HEK293 (cell line): ENCODE results near the gene ZFR.

Experiments used
- CTCF ChIA-PET: fragments of 350-600 bp; formaldehyde crosslinking; extraction: SDS; loops from one replicate; lab custom pipeline; 2021; ENCODE audit warnings: antibody characterized with exemption; lab: Yijun Ruan, JAX
- POLR2A ChIA-PET: fragments of 300-600 bp; formaldehyde crosslinking; extraction: SDS; loops from one replicate; lab custom pipeline; 2020; ENCODE audit warnings: antibody characterized with exemption, inconsistent platforms; lab: Yijun Ruan, JAX
- H3K27ac ChIP-seq: fragments of 200-500 bp; sonication (Bioruptor generic); 2 replicates; pipeline ENCODE4 v1.5.1; 2014; ENCODE audit warnings: low read depth, low read length, control low read depth, inconsistent platforms; ENCODE audit errors: extremely low read depth
- H3K36me3 ChIP-seq, 2 experiments: fragments of 200-500 bp in 1 of 2; sonication (Bioruptor generic) in 1 of 2; 1 replicate in 1 of 2; 2 replicates in 1 of 2; pipeline ENCODE4 v1.5.1; 2014 to 2017; ENCODE audit warnings: inconsistent platforms in 2 of 2, low read length in 2 of 2; ENCODE audit not compliant: control insufficient read depth in 2 of 2, insufficient read depth in 1 of 2
- H3K4me1 ChIP-seq: fragments of 200-500 bp; sonication (Bioruptor generic); 2 replicates; pipeline ENCODE4 v1.5.1; 2014; ENCODE audit warnings: mild to moderate bottlenecking, low read length, inconsistent platforms; ENCODE audit not compliant: control insufficient read depth, insufficient read depth
- H3K4me3 ChIP-seq: 2 replicates; pipeline ENCODE4 v1.5.1; 2011; ENCODE audit warnings: low read depth, mild to moderate bottlenecking, control low read depth, low read length, moderate library complexity
- H3K9me3 ChIP-seq: fragments of 200-500 bp; sonication (Bioruptor generic); 2 replicates; pipeline ENCODE4 v1.5.1; 2014; ENCODE audit warnings: low read depth, low read length, inconsistent platforms; ENCODE audit not compliant: control insufficient read depth, insufficient read depth
- EGR2 ChIP-seq: fragments of 450-650 bp; formaldehyde crosslinking; IDR thresholded peaks from 2 replicates; pipeline ENCODE4 v1.5.1; 2016; ENCODE audit warnings: low read depth, missing biosample characterization, missing genetic modification characterization
- KLF16 ChIP-seq: fragments of 450-650 bp; formaldehyde crosslinking; IDR thresholded peaks from 2 replicates; pipeline ENCODE4 v1.5.1; 2017; ENCODE audit warnings: missing biosample characterization, missing genetic modification characterization
- OSR2 ChIP-seq: fragments of 450-650 bp; formaldehyde crosslinking; IDR thresholded peaks from 2 replicates; pipeline ENCODE4 v1.5.1; 2016; ENCODE audit warnings: missing biosample characterization, missing genetic modification characterization
- ZEB2 ChIP-seq: fragments of 450-650 bp; formaldehyde crosslinking; IDR thresholded peaks from 2 replicates; pipeline ENCODE4 v1.5.1; 2016; ENCODE audit warnings: missing biosample characterization, missing genetic modification characterization
- ZNF221 ChIP-seq: fragments of 450-650 bp; formaldehyde crosslinking; IDR thresholded peaks from 2 replicates; pipeline ENCODE4 v1.5.1; 2017; ENCODE audit warnings: missing biosample characterization, missing genetic modification characterization, borderline replicate concordance
- ZNF350 ChIP-seq: fragments of 450-650 bp; formaldehyde crosslinking; IDR thresholded peaks from 2 replicates; pipeline ENCODE4 v1.5.0; 2017; ENCODE audit warnings: missing biosample characterization, mild to moderate bottlenecking, missing genetic modification characterization
- ZNF558 ChIP-seq: fragments of 450-650 bp; formaldehyde crosslinking; IDR thresholded peaks from 2 replicates; pipeline ENCODE4 v1.5.1; 2016; ENCODE audit warnings: missing biosample characterization, missing genetic modification characterization
- ZNF624 ChIP-seq: fragments of 450-650 bp; formaldehyde crosslinking; IDR thresholded peaks from 2 replicates; pipeline ENCODE4 v1.5.1; 2017; ENCODE audit warnings: missing biosample characterization, missing genetic modification characterization
- ZNF658 ChIP-seq: fragments of 450-650 bp; formaldehyde crosslinking; IDR thresholded peaks from 2 replicates; pipeline ENCODE4; 2016; ENCODE audit warnings: missing biosample characterization, missing genetic modification characterization
- ZNF837 ChIP-seq: fragments of 450-650 bp; formaldehyde crosslinking; IDR thresholded peaks from 2 replicates; pipeline ENCODE4 v1.5.1; 2016; ENCODE audit warnings: missing biosample characterization, missing genetic modification characterization
- TF ChIP-seq, protein P1 (sequence below): fragments of 450-650 bp; formaldehyde crosslinking; IDR thresholded peaks from 2 replicates; pipeline ENCODE4 v1.5.1; 2016; ENCODE audit warnings: missing biosample characterization, missing genetic modification characterization
- TF ChIP-seq, protein P2 (sequence below): fragments of 450-650 bp; formaldehyde crosslinking; IDR thresholded peaks from 2 replicates; pipeline ENCODE4 v1.5.1; 2016; ENCODE audit warnings: missing biosample characterization, missing genetic modification characterization
- TF ChIP-seq, protein P3 (sequence below): fragments of 450-650 bp; formaldehyde crosslinking; IDR thresholded peaks from 2 replicates; pipeline ENCODE4 v1.5.1; 2016; ENCODE audit warnings: missing biosample characterization, missing genetic modification characterization
- TF ChIP-seq, protein P4 (sequence below): fragments of 450-650 bp; formaldehyde crosslinking; conservative IDR thresholded peaks from 2 replicates; pipeline ENCODE4 v1.5.1; 2016; ENCODE audit warnings: low read depth, missing biosample characterization, missing genetic modification characterization
- TF ChIP-seq, protein P5 (sequence below): fragments of 450-650 bp; formaldehyde crosslinking; conservative IDR thresholded peaks from 2 replicates; pipeline ENCODE4 v1.5.1; 2016; ENCODE audit warnings: low read depth, missing biosample characterization, missing genetic modification characterization
- TF ChIP-seq, protein P6 (sequence below): fragments of 450-650 bp; formaldehyde crosslinking; IDR thresholded peaks from 2 replicates; pipeline ENCODE4 v1.5.1; 2016; ENCODE audit warnings: missing biosample characterization, missing genetic modification characterization
- TF ChIP-seq, protein P7 (sequence below): fragments of 450-650 bp; formaldehyde crosslinking; IDR thresholded peaks from 2 replicates; pipeline ENCODE4 v1.5.1; 2017; ENCODE audit warnings: missing biosample characterization, missing genetic modification characterization

ZFR gene

DNA sequence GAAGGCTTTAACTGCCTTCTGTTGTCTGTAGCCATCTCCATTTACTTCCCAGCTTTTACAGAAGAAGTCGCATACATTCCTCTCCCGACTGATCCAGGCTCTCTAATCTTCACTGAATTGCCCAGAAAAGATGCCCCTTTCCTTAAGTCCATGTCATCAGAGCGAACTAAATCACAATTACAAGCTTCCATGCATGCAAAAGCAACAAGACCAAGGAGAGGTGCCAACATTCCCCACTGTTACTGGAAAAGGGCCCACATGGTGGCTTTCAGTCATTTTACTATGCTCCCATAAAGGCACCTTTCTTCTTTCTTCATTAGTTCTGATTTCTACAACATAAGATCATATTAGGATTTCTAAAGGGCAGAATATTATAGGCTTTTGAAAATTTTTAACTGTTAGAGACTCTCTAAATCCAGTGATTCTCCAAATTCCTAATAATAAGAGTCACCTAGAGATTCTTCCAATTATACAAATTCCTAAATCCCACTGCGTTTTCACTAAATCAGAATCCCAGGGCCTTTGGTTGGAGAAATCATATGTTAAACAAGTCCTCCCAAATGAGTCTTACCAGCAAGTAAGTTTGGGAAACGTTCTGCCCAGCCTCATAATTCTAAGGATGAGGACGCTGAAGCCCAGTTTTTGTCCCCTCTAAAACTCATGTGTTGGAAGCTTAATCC, 17.0 kb upstream of the ZFR start:
- CTCF ChIA-PET: interaction anchor here (0.7 kb wide), 1 partner anchor 11 kb away, joined by 4 read pairs; no protein-coding TSS in a partner anchor
- no peaks in the 10 kb centered on the region for H3K9me3 ChIP-seq
- H3K36me3 ChIP-seq: no peaks in the 10 kb centered on the region
- no peaks in the 10 kb centered on the region; the same call in 1 of the 2 replicates for H3K4me1 ChIP-seq
- TF ChIP-seq, protein P1, sequence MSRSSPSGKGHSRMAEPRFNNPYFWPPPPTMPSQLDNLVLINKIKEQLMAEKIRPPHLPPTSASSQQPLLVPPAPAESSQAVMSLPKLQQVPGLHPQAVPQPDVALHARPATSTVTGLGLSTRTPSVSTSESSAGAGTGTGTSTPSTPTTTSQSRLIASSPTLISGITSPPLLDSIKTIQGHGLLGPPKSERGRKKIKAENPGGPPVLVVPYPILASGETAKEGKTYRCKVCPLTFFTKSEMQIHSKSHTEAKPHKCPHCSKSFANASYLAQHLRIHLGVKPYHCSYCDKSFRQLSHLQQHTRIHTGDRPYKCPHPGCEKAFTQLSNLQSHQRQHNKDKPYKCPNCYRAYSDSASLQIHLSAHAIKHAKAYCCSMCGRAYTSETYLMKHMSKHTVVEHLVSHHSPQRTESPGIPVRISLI: no peak
- TF ChIP-seq, protein P2, sequence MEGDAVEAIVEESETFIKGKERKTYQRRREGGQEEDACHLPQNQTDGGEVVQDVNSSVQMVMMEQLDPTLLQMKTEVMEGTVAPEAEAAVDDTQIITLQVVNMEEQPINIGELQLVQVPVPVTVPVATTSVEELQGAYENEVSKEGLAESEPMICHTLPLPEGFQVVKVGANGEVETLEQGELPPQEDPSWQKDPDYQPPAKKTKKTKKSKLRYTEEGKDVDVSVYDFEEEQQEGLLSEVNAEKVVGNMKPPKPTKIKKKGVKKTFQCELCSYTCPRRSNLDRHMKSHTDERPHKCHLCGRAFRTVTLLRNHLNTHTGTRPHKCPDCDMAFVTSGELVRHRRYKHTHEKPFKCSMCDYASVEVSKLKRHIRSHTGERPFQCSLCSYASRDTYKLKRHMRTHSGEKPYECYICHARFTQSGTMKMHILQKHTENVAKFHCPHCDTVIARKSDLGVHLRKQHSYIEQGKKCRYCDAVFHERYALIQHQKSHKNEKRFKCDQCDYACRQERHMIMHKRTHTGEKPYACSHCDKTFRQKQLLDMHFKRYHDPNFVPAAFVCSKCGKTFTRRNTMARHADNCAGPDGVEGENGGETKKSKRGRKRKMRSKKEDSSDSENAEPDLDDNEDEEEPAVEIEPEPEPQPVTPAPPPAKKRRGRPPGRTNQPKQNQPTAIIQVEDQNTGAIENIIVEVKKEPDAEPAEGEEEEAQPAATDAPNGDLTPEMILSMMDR: no peak
- TF ChIP-seq, protein P3, sequence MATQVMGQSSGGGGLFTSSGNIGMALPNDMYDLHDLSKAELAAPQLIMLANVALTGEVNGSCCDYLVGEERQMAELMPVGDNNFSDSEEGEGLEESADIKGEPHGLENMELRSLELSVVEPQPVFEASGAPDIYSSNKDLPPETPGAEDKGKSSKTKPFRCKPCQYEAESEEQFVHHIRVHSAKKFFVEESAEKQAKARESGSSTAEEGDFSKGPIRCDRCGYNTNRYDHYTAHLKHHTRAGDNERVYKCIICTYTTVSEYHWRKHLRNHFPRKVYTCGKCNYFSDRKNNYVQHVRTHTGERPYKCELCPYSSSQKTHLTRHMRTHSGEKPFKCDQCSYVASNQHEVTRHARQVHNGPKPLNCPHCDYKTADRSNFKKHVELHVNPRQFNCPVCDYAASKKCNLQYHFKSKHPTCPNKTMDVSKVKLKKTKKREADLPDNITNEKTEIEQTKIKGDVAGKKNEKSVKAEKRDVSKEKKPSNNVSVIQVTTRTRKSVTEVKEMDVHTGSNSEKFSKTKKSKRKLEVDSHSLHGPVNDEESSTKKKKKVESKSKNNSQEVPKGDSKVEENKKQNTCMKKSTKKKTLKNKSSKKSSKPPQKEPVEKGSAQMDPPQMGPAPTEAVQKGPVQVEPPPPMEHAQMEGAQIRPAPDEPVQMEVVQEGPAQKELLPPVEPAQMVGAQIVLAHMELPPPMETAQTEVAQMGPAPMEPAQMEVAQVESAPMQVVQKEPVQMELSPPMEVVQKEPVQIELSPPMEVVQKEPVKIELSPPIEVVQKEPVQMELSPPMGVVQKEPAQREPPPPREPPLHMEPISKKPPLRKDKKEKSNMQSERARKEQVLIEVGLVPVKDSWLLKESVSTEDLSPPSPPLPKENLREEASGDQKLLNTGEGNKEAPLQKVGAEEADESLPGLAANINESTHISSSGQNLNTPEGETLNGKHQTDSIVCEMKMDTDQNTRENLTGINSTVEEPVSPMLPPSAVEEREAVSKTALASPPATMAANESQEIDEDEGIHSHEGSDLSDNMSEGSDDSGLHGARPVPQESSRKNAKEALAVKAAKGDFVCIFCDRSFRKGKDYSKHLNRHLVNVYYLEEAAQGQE (tag by site-specific recombination): no peak
- TF ChIP-seq ZNF221 (tag by site-specific recombination): no peak
- no peak for TF ChIP-seq ZEB2 (tag by site-specific recombination)
- TF ChIP-seq KLF16 (tag by site-specific recombination): no peak
- TF ChIP-seq, protein P4, sequence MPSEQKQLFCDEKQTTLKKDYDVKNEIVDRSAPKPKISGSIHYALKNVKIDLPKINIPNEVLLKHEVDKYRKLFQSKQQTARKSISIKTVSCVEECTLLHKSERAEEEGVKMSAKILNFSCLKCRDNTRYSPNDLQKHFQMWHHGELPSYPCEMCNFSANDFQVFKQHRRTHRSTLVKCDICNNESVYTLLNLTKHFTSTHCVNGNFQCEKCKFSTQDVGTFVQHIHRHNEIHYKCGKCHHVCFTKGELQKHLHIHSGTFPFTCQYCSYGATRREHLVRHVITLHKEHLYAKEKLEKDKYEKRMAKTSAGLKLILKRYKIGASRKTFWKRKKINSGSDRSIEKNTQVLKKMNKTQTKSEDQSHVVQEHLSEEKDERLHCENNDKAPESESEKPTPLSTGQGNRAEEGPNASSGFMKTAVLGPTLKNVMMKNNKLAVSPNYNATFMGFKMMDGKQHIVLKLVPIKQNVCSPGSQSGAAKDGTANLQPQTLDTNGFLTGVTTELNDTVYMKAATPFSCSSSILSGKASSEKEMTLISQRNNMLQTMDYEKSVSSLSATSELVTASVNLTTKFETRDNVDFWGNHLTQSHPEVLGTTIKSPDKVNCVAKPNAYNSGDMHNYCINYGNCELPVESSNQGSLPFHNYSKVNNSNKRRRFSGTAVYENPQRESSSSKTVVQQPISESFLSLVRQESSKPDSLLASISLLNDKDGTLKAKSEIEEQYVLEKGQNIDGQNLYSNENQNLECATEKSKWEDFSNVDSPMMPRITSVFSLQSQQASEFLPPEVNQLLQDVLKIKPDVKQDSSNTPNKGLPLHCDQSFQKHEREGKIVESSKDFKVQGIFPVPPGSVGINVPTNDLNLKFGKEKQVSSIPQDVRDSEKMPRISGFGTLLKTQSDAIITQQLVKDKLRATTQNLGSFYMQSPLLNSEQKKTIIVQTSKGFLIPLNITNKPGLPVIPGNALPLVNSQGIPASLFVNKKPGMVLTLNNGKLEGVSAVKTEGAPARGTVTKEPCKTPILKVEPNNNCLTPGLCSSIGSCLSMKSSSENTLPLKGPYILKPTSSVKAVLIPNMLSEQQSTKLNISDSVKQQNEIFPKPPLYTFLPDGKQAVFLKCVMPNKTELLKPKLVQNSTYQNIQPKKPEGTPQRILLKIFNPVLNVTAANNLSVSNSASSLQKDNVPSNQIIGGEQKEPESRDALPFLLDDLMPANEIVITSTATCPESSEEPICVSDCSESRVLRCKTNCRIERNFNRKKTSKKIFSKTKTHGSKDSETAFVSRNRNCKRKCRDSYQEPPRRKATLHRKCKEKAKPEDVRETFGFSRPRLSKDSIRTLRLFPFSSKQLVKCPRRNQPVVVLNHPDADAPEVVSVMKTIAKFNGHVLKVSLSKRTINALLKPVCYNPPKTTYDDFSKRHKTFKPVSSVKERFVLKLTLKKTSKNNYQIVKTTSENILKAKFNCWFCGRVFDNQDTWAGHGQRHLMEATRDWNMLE (tag by site-specific recombination): no peak
- TF ChIP-seq, protein P5, sequence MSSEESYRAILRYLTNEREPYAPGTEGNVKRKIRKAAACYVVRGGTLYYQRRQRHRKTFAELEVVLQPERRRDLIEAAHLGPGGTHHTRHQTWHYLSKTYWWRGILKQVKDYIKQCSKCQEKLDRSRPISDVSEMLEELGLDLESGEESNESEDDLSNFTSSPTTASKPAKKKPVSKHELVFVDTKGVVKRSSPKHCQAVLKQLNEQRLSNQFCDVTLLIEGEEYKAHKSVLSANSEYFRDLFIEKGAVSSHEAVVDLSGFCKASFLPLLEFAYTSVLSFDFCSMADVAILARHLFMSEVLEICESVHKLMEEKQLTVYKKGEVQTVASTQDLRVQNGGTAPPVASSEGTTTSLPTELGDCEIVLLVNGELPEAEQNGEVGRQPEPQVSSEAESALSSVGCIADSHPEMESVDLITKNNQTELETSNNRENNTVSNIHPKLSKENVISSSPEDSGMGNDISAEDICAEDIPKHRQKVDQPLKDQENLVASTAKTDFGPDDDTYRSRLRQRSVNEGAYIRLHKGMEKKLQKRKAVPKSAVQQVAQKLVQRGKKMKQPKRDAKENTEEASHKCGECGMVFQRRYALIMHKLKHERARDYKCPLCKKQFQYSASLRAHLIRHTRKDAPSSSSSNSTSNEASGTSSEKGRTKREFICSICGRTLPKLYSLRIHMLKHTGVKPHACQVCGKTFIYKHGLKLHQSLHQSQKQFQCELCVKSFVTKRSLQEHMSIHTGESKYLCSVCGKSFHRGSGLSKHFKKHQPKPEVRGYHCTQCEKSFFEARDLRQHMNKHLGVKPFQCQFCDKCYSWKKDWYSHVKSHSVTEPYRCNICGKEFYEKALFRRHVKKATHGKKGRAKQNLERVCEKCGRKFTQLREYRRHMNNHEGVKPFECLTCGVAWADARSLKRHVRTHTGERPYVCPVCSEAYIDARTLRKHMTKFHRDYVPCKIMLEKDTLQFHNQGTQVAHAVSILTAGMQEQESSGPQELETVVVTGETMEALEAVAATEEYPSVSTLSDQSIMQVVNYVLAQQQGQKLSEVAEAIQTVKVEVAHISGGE (tag by site-specific recombination): no peak
- no peak for TF ChIP-seq ZNF350 (tag by site-specific recombination)
- TF ChIP-seq ZNF624 (tag by site-specific recombination): no peak
- no peak for TF ChIP-seq ZNF558 (tag by site-specific recombination)
- no peak for TF ChIP-seq ZNF837 (tag by site-specific recombination)
- no peak for TF ChIP-seq EGR2 (tag by site-specific recombination)
- TF ChIP-seq, protein P6, sequence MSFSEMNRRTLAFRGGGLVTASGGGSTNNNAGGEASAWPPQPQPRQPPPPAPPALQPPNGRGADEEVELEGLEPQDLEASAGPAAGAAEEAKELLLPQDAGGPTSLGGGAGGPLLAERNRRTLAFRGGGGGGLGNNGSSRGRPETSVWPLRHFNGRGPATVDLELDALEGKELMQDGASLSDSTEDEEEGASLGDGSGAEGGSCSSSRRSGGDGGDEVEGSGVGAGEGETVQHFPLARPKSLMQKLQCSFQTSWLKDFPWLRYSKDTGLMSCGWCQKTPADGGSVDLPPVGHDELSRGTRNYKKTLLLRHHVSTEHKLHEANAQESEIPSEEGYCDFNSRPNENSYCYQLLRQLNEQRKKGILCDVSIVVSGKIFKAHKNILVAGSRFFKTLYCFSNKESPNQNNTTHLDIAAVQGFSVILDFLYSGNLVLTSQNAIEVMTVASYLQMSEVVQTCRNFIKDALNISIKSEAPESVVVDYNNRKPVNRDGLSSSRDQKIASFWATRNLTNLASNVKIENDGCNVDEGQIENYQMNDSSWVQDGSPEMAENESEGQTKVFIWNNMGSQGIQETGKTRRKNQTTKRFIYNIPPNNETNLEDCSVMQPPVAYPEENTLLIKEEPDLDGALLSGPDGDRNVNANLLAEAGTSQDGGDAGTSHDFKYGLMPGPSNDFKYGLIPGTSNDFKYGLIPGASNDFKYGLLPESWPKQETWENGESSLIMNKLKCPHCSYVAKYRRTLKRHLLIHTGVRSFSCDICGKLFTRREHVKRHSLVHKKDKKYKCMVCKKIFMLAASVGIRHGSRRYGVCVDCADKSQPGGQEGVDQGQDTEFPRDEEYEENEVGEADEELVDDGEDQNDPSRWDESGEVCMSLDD: no peak
- no peak for TF ChIP-seq OSR2
- TF ChIP-seq, protein P7, sequence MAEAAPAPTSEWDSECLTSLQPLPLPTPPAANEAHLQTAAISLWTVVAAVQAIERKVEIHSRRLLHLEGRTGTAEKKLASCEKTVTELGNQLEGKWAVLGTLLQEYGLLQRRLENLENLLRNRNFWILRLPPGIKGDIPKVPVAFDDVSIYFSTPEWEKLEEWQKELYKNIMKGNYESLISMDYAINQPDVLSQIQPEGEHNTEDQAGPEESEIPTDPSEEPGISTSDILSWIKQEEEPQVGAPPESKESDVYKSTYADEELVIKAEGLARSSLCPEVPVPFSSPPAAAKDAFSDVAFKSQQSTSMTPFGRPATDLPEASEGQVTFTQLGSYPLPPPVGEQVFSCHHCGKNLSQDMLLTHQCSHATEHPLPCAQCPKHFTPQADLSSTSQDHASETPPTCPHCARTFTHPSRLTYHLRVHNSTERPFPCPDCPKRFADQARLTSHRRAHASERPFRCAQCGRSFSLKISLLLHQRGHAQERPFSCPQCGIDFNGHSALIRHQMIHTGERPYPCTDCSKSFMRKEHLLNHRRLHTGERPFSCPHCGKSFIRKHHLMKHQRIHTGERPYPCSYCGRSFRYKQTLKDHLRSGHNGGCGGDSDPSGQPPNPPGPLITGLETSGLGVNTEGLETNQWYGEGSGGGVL: no peak
- no peak for TF ChIP-seq ZNF658 (tag by site-specific recombination)
- TF ChIP-seq, all 188 proteins: peak for 0
- H3K4me3 ChIP-seq: no peak overlapping the region
- no peak overlapping the region for H3K27ac ChIP-seq
- POLR2A ChIA-PET: no interaction called here
